Esophagus squamous epithelium (tissue), 4 donors: ENCODE measurements around the gene RAI14.

Source experiments
- POLR2A ChIP-seq, 4 donors: fragments of 450-650 bp; IDR thresholded peaks; one replicate each; pipeline ENCODE4 v1.6.1; 2017; ENCODE audit warnings: antibody characterized with exemption in 4 of 4, mild to moderate bottlenecking in 4 of 4, moderate library complexity in 3 of 4
- TF ChIP-seq, protein P1 (sequence below), 6 experiments: fragments of 450-650 bp in 4 of 6; fragments of 200-600 bp in 2 of 6; sonication (generic) in 2 of 6; IDR thresholded peaks; one replicate each; pipeline ENCODE4 v1.5.1; 2016 to 2019; ENCODE audit warnings: antibody characterized with exemption in 6 of 6, mild to moderate bottlenecking in 4 of 6, moderate library complexity in 4 of 6

DNA sequence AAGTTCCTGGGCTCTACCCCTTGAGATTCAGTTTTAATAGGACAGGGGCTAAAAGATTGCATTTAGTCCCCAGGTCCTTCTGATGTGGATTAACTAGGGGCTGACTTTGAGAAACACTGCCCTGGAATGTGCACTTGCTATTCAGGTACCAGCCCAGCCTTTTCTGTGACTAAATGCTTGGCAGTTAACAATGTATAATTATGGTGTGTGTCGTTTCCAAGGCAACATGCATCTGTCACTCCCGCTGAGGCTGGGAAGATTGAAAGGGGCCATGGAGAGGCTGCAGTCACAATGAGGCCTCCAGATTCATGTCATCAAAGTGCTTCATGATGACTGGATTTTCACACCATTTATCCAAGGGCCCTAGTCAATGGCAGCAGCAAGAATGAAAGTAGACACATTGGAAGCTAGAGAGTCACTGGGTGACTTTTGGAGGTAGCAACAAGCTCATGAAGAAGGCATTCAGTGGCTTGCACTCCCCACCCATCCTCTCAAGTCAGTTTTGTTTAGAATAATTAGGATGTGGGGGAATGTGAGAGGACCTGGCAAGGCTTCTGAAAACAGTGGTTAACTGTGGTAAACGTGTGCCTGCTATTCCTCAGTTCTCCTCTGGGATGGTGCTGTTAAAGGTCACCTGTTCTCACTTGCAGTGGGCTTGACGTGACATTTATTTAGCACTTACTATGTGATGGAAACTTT lies 28.3 kb downstream of the RAI14 start:
- TF ChIP-seq, protein P1, sequence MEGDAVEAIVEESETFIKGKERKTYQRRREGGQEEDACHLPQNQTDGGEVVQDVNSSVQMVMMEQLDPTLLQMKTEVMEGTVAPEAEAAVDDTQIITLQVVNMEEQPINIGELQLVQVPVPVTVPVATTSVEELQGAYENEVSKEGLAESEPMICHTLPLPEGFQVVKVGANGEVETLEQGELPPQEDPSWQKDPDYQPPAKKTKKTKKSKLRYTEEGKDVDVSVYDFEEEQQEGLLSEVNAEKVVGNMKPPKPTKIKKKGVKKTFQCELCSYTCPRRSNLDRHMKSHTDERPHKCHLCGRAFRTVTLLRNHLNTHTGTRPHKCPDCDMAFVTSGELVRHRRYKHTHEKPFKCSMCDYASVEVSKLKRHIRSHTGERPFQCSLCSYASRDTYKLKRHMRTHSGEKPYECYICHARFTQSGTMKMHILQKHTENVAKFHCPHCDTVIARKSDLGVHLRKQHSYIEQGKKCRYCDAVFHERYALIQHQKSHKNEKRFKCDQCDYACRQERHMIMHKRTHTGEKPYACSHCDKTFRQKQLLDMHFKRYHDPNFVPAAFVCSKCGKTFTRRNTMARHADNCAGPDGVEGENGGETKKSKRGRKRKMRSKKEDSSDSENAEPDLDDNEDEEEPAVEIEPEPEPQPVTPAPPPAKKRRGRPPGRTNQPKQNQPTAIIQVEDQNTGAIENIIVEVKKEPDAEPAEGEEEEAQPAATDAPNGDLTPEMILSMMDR (IDR thresholded peaks at IDR 0.05), result peak in 1 of 6 experiments; percentile 20
- TF ChIP-seq POLR2A (IDR thresholded peaks at IDR 0.05), result no peak
